ENCODE data around the gene RRP1B.
"Not testable (repeated sequence)": the region's sequence is repeated elsewhere in the genome, so short reads cannot be mapped to it uniquely, and the experiment has no call there.

The RRP1B gene

GRCh38 chr21:43675871-43676270, 16.5 kb downstream of the RRP1B start:
- no peak for DNase-seq

GRCh38 chr21:43676391-43676790, 17.0 kb downstream of the RRP1B start:
- DNase-seq: no peak

GRCh38 chr21:43679951-43680350, 20.6 kb downstream of the RRP1B start:
- no peak for DNase-seq

GRCh38 chr21:43680421-43680820, 21.1 kb downstream of the RRP1B start:
- not testable (repeated sequence) for DNase-seq

- DNase-seq: no peak
These were observed 22.3 kb downstream of the RRP1B start for GRCh38 chr21:43681650-43682049.

- no peak for DNase-seq
These were observed 25.1 kb downstream of the RRP1B start for GRCh38 chr21:43684424-43684823.

GRCh38 chr21:43686811-43687565, 27.6 kb downstream of the RRP1B start:
- no peak for DNase-seq

GRCh38 chr21:43687566-43688399, 28.4 kb downstream of the RRP1B start:
- no peak for DNase-seq

GRCh38 chr21:43688906-43689305, 29.5 kb downstream of the RRP1B start:
- no peak for DNase-seq

- DNase-seq: no peak
These were observed 30.4 kb downstream of the RRP1B start for GRCh38 chr21:43689556-43690337.

GRCh38 chr21:43690346-43690745, 31.0 kb downstream of the RRP1B start:
- DNase-seq: no peak

- no peak for DNase-seq
These were observed 31.9 kb downstream of the RRP1B start for GRCh38 chr21:43691086-43691795.

GRCh38 chr21:43691801-43692200, 32.4 kb downstream of the RRP1B start:
- no peak for DNase-seq

- DNase-seq: no peak
These were observed 33.6 kb downstream of the RRP1B start for GRCh38 chr21:43692949-43693348.

- no peak for DNase-seq
These were observed 34.6 kb downstream of the RRP1B start for GRCh38 chr21:43693981-43694380.

- no peak for DNase-seq
These were observed 35.2 kb downstream of the RRP1B start for GRCh38 chr21:43694437-43695079.

- no peak for DNase-seq
These were observed 36.9 kb downstream of the RRP1B start for GRCh38 chr21:43696214-43696613.

GRCh38 chr21:43697758-43698643, 38.6 kb downstream of the RRP1B start:
- no peak for DNase-seq

- not testable (repeated sequence) for DNase-seq
These were observed 40.1 kb downstream of the RRP1B start for GRCh38 chr21:43699492-43699777.

- no peak for DNase-seq
These were observed 40.7 kb downstream of the RRP1B start for GRCh38 chr21:43699933-43700599.

Measured in NCI-H1930 (cell line).